Myocyte (in vitro differentiated cells): ENCODE data around the gene OR1A2. TPM values are rescaled to one million over a fixed set of nuclear protein-coding genes. Genes with fewer than 3 reads are reported as not detected.
"Not testable (repeated sequence)": the region's sequence is repeated elsewhere in the genome, so short reads cannot be mapped to it uniquely, and the experiment has no call there.

Source experiments
- DNase-seq: peaks from one replicate; pipeline ENCODE4 v3.0.0-alpha.2; 2012; ENCODE audit warnings: low read depth
- polyA plus RNA-seq: library from polyadenylated mRNA; unstranded; fragments of >200 nt; gene quantifications from one replicate; pipeline ENCODE4 v1.2.1, GENCODE V29; 2012; ENCODE audit warnings: missing spikeins
- total RNA-seq: library from RNA; depleted of rRNA; stranded (reverse); fragments of >200 nt; gene quantifications from 2 replicates; pipeline ENCODE4 v1.2.3, GENCODE V29; 2014

The OR1A2 gene, protein sequence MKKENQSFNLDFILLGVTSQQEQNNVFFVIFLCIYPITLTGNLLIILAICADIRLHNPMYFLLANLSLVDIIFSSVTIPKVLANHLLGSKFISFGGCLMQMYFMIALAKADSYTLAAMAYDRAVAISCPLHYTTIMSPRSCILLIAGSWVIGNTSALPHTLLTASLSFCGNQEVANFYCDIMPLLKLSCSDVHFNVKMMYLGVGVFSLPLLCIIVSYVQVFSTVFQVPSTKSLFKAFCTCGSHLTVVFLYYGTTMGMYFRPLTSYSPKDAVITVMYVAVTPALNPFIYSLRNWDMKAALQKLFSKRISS
- total RNA-seq, result not detected in 2 replicates
- polyA plus RNA-seq, result not detected

DNA sequence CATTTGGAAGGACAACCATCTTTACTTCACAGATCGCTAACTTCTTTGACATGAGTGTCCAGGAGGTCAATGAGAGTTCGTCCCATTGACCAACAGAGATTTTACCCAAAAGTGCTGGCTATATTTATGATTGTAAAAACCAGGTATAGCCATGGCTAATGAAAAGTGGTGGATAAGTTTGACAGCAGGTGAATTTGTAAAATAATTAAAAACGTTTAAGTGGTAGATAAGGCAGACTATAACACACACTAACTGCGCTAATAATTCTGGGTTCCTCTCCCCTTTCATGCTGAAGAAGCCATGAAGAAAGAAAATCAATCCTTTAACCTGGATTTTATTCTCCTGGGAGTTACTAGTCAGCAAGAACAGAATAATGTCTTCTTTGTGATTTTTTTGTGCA lies at the start of gene OR1A2:
TSS of gene OR1A2 (plus strand) at position 301 of the 400 bp plus-strand sequence. CDS start at position 301, 0 bp downstream.
- no peak for DNase-seq

DNA sequence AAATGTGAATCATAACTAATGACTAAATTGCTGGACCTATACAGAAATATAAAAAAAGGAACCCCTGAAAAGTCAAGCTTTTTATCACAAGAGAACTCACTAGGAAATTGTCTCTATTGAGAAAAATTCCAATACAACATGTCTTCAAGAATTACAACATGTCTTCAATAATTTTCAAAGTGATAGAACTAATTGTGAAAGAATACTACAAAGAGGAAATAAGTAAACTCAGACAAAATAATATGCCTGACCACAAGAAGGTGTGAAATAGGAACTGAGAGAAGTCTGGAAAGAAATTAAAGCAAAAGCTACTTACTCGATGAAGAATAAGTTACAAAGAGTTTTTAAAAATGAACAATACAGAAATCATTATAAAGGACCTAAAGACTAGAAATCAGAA lies 40.1 kb upstream of the OR1A2 start:
- no peak for DNase-seq

DNA sequence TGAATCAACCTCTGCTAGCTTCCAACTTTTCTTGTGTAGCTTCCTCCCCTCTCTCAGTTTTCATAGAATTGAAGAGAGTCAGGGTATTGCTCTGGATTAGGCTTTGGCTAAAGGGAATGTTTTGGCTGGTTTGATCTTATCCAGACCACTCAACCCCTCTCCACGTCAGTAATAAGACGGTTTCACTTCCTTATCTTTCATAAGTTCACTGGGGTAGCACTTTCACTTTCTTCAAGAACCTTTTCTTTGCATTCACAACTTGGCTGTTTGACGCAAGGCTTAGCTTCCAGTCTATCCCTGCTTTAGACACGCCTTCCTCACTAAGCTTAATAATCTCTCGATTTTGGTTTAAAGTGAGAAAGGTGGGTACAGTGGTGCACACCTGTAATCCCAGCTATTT lies 29.7 kb upstream of the OR1A2 start:
- no peak for DNase-seq

DNA sequence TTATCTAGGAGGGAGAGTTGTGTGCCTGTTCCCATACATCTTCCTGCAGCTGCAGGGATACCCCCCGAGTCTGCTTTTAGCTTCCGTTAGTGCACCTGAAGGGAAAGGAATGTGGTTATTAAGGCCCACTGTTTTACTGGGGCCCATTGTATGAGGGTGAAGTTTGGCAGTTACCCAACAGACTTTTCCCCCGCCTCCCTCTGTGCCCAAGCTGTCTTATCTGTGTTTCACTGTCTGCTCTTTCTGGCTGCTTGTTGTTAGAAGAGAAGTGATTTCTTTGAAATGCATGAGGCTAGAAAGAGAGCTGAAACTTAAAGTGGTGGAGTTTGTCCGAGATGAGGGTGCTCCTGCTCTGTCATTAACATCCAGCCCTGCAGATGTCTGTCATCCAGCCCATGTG lies 7.4 kb upstream of the OR1A2 start:
- no peak for DNase-seq

DNA sequence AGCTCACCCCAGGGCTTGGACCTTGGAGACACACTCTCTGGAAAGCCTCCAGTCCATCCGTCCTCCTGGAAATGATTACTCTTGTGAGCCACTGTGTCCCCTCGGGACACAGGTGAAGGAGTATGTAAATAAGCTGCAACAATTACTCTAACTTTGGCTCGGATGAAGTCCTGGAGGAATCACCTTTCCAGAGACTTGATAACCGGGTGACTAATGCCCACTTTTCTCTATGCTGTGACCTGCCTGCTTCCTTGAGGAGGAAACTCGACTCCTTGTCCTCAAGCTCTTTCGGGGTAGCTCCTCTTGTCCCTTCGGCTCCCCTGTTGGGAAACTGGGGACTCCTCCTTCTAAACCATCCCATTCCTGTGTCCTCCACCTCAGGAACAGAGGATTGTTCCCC lies 10.0 kb downstream of the OR1A2 start, which contains the start of gene OR1A1:
TSS of gene OR1A1 (plus strand) at position 301 of the 400 bp plus-strand sequence. CDS start 7,954 bp downstream, outside the sequence.
- no peak for DNase-seq

DNA sequence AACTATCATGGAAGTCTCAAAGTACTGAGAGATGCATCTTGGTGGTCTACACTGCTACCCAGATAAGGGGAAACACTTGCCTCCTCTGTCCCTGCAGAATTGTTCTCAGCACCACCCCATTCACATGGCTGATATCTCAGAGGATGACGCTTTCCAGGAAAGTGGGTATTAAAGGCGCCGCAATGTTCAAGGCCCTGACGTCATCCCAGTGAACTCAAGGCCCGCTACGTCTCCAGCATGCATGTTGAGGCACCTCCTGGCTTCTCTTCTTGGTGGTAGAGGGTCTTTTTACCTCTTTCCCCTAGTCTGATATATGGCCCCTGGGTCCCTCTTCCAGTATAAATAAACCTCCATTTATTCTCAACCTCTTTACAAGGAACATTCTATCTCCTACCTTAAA lies 11.2 kb downstream of the OR1A2 start:
- no peak for DNase-seq

DNA sequence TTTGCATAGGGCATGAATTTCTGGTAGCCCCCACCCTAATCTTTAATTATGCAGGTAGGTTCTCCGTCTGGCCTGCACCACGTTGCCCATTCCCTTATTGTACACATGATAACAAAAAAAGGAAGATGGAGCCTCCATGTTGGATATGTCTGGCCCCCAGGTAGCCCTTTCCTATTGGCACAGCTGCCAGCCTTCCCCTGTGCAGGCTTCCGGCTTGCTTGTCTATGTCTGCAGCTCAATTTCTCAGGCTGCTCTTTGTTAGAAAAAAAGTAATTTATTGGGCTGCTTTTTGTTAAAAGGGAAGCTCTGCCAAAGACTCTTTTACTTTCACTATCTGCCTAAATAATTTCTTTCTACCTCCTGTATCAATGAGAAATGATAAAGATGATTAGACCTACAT lies 15.7 kb downstream of the OR1A2 start:
- no peak for DNase-seq

DNA sequence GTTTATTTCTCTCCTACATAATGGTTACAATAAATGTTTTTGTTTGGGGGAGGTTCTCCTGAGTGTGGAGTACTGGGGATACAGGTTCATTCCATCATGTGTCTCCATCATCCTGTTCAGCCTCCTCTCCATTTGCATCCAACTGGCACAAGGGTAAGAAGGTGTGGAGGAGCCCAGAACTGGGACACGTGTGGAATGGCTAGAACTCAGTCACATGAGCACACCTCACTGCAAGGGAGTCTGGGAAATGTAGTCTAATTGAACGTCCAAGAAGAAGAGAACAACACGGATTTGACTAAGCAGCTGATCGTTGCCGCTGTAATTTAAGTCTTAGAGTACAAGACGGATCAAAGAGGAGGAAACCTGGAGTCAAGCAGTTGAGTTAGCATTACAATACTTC lies 16.3 kb downstream of the OR1A2 start:
- DNase-seq, result no peak

DNA sequence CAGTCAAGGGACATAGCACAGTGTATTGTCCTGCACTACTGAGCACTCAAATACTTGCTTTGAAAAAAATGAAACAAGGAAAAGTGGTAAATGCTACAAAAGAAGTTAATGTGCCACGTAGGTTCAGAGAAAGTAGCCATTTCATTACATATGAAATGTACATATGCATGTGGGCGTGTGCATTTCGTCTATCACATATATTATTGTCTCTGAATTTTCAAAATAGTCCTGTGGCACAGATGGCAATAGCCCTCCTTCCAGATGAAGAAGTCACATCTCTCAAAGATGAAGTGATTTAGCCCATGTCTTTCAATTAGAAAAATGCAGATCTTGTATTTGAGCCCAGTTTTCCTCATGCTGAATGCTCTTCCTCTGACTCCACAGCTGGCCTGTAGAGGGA lies 22.7 kb downstream of the OR1A2 start:
- DNase-seq, result not testable (repeated sequence)

DNA sequence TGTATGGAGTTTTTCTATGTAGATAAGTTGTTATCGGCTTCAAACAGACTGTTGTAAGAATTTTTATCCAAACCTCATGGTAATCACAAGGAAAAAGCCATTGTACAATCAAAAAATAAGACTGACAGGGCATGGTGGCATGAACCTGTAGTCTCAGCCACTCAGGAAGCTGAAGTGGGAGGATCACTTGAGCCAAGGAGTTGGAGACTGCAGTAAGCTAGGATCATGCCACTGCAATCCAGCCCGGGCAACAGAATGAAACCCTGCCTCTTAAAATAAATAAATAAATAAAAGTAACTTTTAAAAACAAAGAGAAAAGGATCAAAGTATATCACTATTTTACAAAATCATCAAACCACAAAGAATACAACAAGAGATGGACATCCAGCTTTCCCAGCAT lies 24.5 kb downstream of the OR1A2 start:
- no peak for DNase-seq

DNA sequence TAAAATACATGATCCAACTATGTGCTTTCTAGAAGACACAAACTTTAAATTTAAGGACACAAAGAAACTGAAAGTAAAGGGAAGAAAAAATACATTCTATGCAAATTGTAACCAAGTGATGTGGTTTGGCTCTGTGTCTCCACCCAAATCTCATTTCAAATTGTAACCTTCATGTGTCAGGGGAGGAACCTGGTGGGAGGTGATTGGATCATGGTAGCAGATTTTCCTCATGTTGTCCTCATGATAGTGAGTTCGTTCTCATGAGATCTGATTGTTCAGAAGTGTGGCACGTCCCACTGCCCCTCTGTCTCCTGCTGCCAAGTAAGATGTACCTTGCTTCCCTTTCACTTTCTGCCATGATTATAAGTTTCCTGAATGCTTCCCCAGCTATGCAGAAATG lies 25.2 kb downstream of the OR1A2 start:
- DNase-seq, result no peak

DNA sequence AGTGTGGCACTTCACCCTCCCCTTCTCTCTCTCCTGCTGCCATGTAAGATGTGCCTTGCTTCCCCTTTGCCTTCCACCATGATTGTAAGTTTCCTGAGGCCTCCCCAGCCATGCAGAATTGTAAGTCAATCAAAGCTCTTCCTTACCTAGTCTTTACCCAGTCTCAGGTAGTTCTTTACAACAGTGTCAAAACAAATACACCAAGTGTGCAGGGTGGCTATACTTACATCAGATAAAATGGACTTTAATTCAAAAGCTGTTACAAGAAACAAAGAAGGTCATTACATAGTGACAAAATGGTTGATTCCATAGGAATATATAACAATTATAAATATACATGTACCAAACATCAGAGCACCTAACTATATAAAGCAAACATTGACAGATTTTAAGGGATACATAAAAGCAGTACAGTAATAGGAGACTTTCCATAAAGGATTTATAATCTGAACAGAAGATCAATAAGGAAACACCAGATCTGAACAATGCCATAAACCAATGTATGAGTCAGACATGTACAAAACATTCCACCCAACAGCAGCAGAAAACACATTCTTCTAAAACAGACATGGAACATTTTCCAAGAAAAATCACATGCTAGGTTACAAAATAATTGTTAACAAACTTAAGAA lies 27.5 kb downstream of the OR1A2 start:
- not testable (repeated sequence) for DNase-seq

DNA sequence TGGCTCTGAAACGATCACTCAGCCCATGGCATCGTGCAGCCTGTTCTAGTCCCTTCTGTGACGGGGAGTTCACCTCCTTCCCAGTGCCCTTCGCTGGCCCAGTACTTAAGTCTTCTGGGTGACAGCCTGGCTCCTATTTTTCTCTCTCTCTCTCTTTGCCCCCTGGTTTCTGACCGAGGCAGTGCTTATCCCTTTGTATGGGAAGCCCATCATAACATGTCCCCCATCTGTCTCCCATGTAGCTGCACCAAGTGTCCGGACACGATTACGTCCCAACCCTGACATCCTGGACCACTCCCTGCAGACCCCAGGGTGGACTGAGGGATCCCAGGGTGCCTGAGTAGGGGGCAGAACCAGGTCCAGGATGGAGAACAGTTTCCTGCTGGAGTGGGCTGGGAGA lies 35.0 kb downstream of the OR1A2 start:
- not testable (repeated sequence) for DNase-seq

DNA sequence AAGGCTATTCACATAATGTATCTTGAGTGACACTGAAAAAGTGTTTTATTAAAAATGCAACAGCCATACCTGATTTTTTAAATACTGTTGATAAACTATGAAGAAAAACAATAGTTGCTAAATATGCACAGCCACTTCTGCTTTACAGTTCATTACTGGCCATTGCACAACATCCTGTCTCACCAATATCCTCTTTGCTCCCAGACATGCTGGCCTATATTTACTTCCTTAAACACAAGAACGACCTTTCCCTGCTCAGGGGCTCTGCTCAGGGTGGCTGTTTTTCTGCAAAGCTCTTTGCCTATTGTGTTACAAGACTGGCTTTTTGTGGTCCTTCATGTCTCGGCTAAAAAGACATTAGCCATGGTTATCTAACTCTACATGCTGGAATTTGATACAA lies 41.4 kb downstream of the OR1A2 start:
- not testable (repeated sequence) for DNase-seq

DNA sequence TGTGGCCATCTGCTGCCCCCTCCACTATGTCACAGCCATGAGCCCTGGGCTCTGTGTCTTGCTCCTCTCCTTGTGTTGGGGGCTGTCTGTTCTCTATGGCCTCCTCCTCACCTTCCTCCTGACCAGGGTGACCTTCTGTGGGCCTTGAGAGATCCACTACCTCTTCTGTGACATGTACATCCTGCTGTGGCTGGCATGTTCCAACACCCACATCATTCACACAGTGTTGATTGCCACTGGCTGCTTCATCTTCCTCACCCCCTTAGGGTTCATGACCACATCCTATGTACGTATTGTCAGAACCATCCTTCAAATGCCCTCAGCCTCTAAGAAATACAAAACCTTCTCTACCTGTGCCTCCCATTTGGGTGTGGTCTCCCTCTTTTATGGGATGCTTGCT lies 43.7 kb downstream of the OR1A2 start:
- DNase-seq, result not testable (repeated sequence)

DNA sequence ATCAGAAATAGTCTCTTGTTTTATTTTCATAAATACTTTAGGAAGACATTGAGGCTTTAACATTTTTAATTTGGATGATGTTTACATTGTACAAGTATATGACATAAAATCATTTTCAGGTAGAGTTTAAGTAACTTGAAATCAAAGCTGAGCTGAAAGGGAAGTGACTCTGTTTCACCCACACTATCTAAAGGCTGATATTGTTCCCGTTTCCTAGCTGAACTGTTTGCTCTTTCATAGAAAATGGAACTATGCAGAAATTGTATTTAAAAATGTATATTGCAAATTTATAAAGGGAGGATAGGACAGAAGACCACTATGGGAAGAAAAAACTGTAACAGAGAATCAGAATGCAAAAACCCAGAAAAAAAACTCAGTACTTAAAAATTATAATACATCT lies 47.5 kb downstream of the OR1A2 start:
- DNase-seq, result not testable (repeated sequence)

Other genes with a start within 250 kb of the OR1A2 start
- not detected in 2 replicates for gene OR1D5, start 133.9 kb upstream of the OR1A2 start, total RNA-seq
- gene OR1D2, start 93.1 kb upstream of the OR1A2 start, total RNA-seq, result not detected in 2 replicates
- not detected in 2 replicates for gene OR1G1, start 70.0 kb upstream of the OR1A2 start, total RNA-seq
- not detected in 2 replicates for gene OR1A1, start 10.1 kb downstream of the OR1A2 start, total RNA-seq
- not detected in 2 replicates for gene OR3A1, start 100.8 kb downstream of the OR1A2 start, total RNA-seq
- gene OR3A2, start 188.8 kb downstream of the OR1A2 start, total RNA-seq, result not detected in 2 replicates
- not detected in 2 replicates for gene OR1E1, start 200.9 kb downstream of the OR1A2 start, total RNA-seq
- not detected in 2 replicates for gene OR3A3, start 213.9 kb downstream of the OR1A2 start, total RNA-seq
- gene OR1E2, start 236.3 kb downstream of the OR1A2 start, total RNA-seq, result not detected in 2 replicates